GM12878 (cell line): ENCODE results near the gene RTF2. TPM values are rescaled to one million over a fixed set of nuclear protein-coding genes. Genes with fewer than 3 reads are reported as not detected.

ENCODE experiments used
- ATAC-seq: fragments of 200-7000 bp; cut with Tn5 transposase; 3 replicates; pipeline ENCODE4 v1.9.1; 2020; ENCODE audit warnings: mild to moderate bottlenecking, moderate library complexity
- BruUV-seq: library from RNA; stranded (reverse); fragments of 400-500 nt; replicated peaks from 2 replicates; lab custom pipeline; 2021; lab: Mats Ljungman, UMichigan
- CTCF ChIA-PET: fragments of 300-600 bp; sonication (Branson Sonifier 250); formaldehyde crosslinking; extraction: SDS; loops from one replicate; lab custom pipeline; 2021; ENCODE audit warnings: inconsistent platforms; lab: Yijun Ruan, JAX
- POLR2A ChIA-PET: fragments of 350-600 bp; formaldehyde crosslinking; extraction: SDS; loops from one replicate; lab custom pipeline; 2021; ENCODE audit warnings: inconsistent platforms; lab: Charles Lee
- RAD21 ChIA-PET: fragments of 300-600 bp; sonication (Branson Sonifier 250); formaldehyde crosslinking; loops from one replicate; lab custom pipeline; 2023; ENCODE audit warnings: antibody characterized with exemption; ENCODE audit not compliant: unreplicated experiment; lab: Charles Lee
- SMC1A ChIA-PET: fragments of 300-600 bp; sonication (Branson Sonifier 250); formaldehyde crosslinking; loops from one replicate; lab custom pipeline; 2023; ENCODE audit not compliant: unreplicated experiment, uncharacterized antibody; lab: Charles Lee
- DNase-seq: peaks from one replicate; pipeline ENCODE4 v3.0.0-alpha.2; 2011; ENCODE audit warnings: low read depth, low spot score
- FAIRE-seq: peaks from 3 replicates; lab custom pipeline; 2011; peaks lifted over from hg19 to GRCh38; lab: Jason Lieb, UNC
- H2AFZ ChIP-seq: 2 replicates; pipeline ENCODE4 v1.6.0; 2011; ENCODE audit warnings: low read depth, low read length, control low read depth; ENCODE audit not compliant: control insufficient read depth
- H3K27ac ChIP-seq: 2 replicates; pipeline ENCODE4 v1.5.1; 2011; ENCODE audit warnings: control low read depth; ENCODE audit not compliant: control insufficient read depth, insufficient read depth
- H3K27me3 ChIP-seq, 2 experiments: replicated peaks in 1 of 2; 2 replicates each; pipeline versions ENCODE4 v1.6.0 to v1.6.1; 2011; ENCODE audit warnings: low read length in 1 of 2; ENCODE audit not compliant: control insufficient read depth in 2 of 2, insufficient read depth in 2 of 2
- H3K36me3 ChIP-seq, 2 experiments: 2 replicates each; pipeline ENCODE4 v1.5.1; 2011; ENCODE audit warnings: low read length in 1 of 2; ENCODE audit not compliant: control insufficient read depth in 2 of 2, insufficient read depth in 2 of 2
- H3K4me1 ChIP-seq: 2 replicates; pipeline ENCODE4 v1.6.1; 2011; ENCODE audit warnings: mild to moderate bottlenecking, low read length, moderate library complexity, mixed read lengths; ENCODE audit not compliant: control insufficient read depth, insufficient read depth
- H3K4me2 ChIP-seq: 2 replicates; pipeline ENCODE4 v1.6.0; 2011; ENCODE audit warnings: control low read depth; ENCODE audit not compliant: control insufficient read depth, insufficient read depth
- H3K4me3 ChIP-seq: fragments of 200-600 bp; sonication (generic); 2 replicates; pipeline ENCODE4 v1.5.1; 2016
- H3K79me2 ChIP-seq: 2 replicates; pipeline ENCODE4 v1.6.0; 2011; ENCODE audit warnings: low read length; ENCODE audit not compliant: control insufficient read depth, insufficient read depth
- H3K9ac ChIP-seq: 2 replicates; pipeline ENCODE4 v1.8.0; 2011; ENCODE audit warnings: low read length, control low read depth, mixed read lengths; ENCODE audit not compliant: control insufficient read depth, insufficient read depth
- H3K9me3 ChIP-seq: replicated peaks from 3 replicates; pipeline ENCODE4 v1.5.1; 2011; ENCODE audit warnings: mild to moderate bottlenecking, low read length; ENCODE audit not compliant: control insufficient read depth, insufficient read depth
- H4K20me1 ChIP-seq: 2 replicates; pipeline ENCODE4 v1.6.0; 2011; ENCODE audit not compliant: control insufficient read depth, insufficient read depth
- BACH1 ChIP-seq: fragments of 450-650 bp; IDR thresholded peaks from 2 replicates; pipeline ENCODE4 v1.6.1; 2017; ENCODE audit warnings: mild to moderate bottlenecking, borderline replicate concordance
- BRCA1 ChIP-seq: IDR thresholded peaks from 2 replicates; pipeline ENCODE4 v1.6.1; 2011; ENCODE audit warnings: low read depth, low read length, improper control_type of control experiment
- DPF2 ChIP-seq: fragments of 450-650 bp; IDR thresholded peaks from 2 replicates; pipeline ENCODE4 v1.6.1; 2017; ENCODE audit warnings: mild to moderate bottlenecking
- IKZF2 ChIP-seq, 2 experiments: fragments of 450-650 bp; IDR thresholded peaks; 2 replicates each; pipeline ENCODE4 v1.6.1; 2017; ENCODE audit warnings: mild to moderate bottlenecking in 2 of 2, moderate library complexity in 2 of 2
- JUNB ChIP-seq: IDR thresholded peaks from 2 replicates; pipeline ENCODE4 v1.6.1; 2016; ENCODE audit warnings: antibody characterized with exemption, mild to moderate bottlenecking
- KDM1A ChIP-seq: fragments of 200-600 bp; sonication (generic); IDR thresholded peaks from 2 replicates; pipeline ENCODE4 v1.6.1; 2016; ENCODE audit warnings: borderline replicate concordance
- NR2C2 ChIP-seq: IDR thresholded peaks from 2 replicates; pipeline ENCODE4 v1.6.1; 2011; ENCODE audit warnings: borderline replicate concordance, low read depth; ENCODE audit not compliant: control insufficient read depth, insufficient read length
- NR2F1 ChIP-seq: fragments of 450-650 bp; conservative IDR thresholded peaks from 2 replicates; pipeline ENCODE4 v1.6.1; 2017; ENCODE audit warnings: mild to moderate bottlenecking
- PML ChIP-seq: IDR thresholded peaks from 2 replicates; pipeline ENCODE4 v1.6.1; 2012; ENCODE audit warnings: low read length, inconsistent platforms
- SMAD1 ChIP-seq: fragments of 450-650 bp; IDR thresholded peaks from 2 replicates; pipeline ENCODE4 v1.6.1; 2018; ENCODE audit warnings: mild to moderate bottlenecking, low read depth; ENCODE audit not compliant: partially characterized antibody
- SPI1 ChIP-seq: IDR thresholded peaks from 2 replicates; pipeline ENCODE4 v1.6.1; 2011; ENCODE audit warnings: low read depth, mild to moderate bottlenecking, low read length, moderate library complexity, borderline replicate concordance; ENCODE audit not compliant: insufficient read depth
- TCF12 ChIP-seq: IDR thresholded peaks from 2 replicates; pipeline ENCODE4 v1.6.1; 2011; ENCODE audit warnings: low read depth, mild to moderate bottlenecking, low read length
- ZNF24 ChIP-seq: fragments of 450-650 bp; IDR thresholded peaks from 2 replicates; pipeline ENCODE4 v1.6.1; 2017; ENCODE audit warnings: antibody characterized with exemption, mild to moderate bottlenecking
- WGBS: methylation state at CpG from one replicate; pipeline ENCODE4 v1.1.6; 2016; ENCODE audit warnings: low lambda C conversion rate; ENCODE audit not compliant: insufficient replicate concordance, insufficient coverage; ENCODE audit errors: missing lambda C conversion rate; 5-methylcytosine and 5-hydroxymethylcytosine counted together
- in situ Hi-C: fragments of 300-500 bp; cut with MboI; formaldehyde crosslinking; loops from 9 replicates; pipeline ENCODE4 v1.14.3; 2018; ENCODE audit warnings: mixed read lengths
- intact Hi-C: fragments of 100-400 bp; cut with micrococcal nuclease; formaldehyde crosslinking; loops from one replicate; pipeline ENCODE4 v1.14.2; 2022; ENCODE audit not compliant: unreplicated experiment
- polyA plus RNA-seq, 11 experiments: library from polyadenylated mRNA; depleted of rRNA in 4 of 11; unstranded in 6 of 11; stranded (reverse) in 5 of 11; fragments of >200 nt; fragmentation: Nextera tagmentation in 4 of 11; fragmentation: Illumina TruSeq in 1 of 11; extraction: Ambion mirVana in 4 of 11; extraction: Trizol in 1 of 11; gene quantifications; 1 replicate in 1 of 11; 2 replicates in 10 of 11; pipeline versions ENCODE4 v1.2.1 to v1.2.3, GENCODE V29; 2011 to 2016; ENCODE audit warnings: inconsistent platforms in 2 of 11, missing spikeins in 2 of 11, low read depth in 1 of 11
- total RNA-seq, 4 experiments: library from RNA; depleted of rRNA in 3 of 4; stranded (reverse); fragments of >200 nt in 3 of 4; fragmentation: Illumina TruSeq in 1 of 4; extraction: Trizol in 1 of 4; gene quantifications; 2 replicates each; pipeline versions ENCODE4 v1.2.1 to v1.2.3, GENCODE V29; 2013 to 2021
- TF ChIP-seq, protein P1 (sequence below): IDR thresholded peaks from 2 replicates; pipeline ENCODE4 v1.6.1; 2012; ENCODE audit warnings: low read depth, low read length, improper control_type of control experiment
- TF ChIP-seq, protein P2 (sequence below): IDR thresholded peaks from 2 replicates; pipeline ENCODE4 v1.6.1; 2011; ENCODE audit warnings: borderline replicate concordance, low read depth, mild to moderate bottlenecking, moderate library complexity, mixed read lengths, low read length; ENCODE audit not compliant: insufficient read depth; ENCODE audit errors: extremely low read length

RTF2 gene
- total and polyA plus RNA-seq, 10 of the 15 experiments (the other 5 are each of a cell fraction or from before 2014, with no cell fraction given), result 66.2 to 133 (median 82.9) TPM

DNA sequence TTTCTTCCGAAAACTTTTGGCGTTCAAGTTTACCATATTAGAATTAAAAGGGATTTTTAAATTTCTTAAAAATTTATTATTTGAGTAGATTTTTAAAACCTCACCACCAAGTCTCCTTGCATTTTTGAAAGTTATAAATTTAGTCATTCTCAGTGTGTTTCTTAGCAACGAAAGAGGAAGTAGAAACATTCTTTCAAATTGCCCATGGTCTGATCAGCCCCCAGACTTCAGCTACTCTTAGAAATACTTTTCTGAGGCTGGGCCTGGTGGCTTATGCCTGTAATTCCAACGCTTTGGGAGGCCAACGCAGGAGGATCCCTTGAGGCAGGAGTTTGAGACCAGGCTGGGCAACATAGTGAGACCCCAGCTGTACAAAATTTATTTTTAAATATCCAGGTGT is 15.1 kb upstream of the RTF2 start:
- peaks cover 23% of the 10 kb centered on the region for H3K4me1 ChIP-seq
- ChIA-PET POLR2A (interaction anchor here (0.6 to 4.3 kb wide), 4 partner anchors 11 to 58 kb away, joined by 3 to 20 read pairs (median 3); partner anchors contain the start of gene RTF2), SMC1A (interaction anchor here (1.2 to 3.6 kb wide), 5 partner anchors 10 to 21 kb away, joined by 3 to 21 read pairs (median 4); no protein-coding TSS in a partner anchor), RAD21 (interaction anchor here (2.0 to 2.2 kb wide), 2 partner anchors 13 to 41 kb away, joined by 8 to 10 read pairs; partner anchors contain the start of gene CASS4), CTCF (interaction anchor here (1.5 to 2.9 kb wide), 3 partner anchors 10 to 55 kb away, joined by 4 to 11 read pairs (median 5); no protein-coding TSS in a partner anchor)
- H3K9ac ChIP-seq, result no peak overlapping the region
- H3K27me3 ChIP-seq, result no peaks in the 10 kb centered on the region
- no peaks in the 10 kb centered on the region for H3K9me3 ChIP-seq
- no peak overlapping the region for H2AFZ ChIP-seq
- intact Hi-C loops (no loop called here), in situ Hi-C loops (no loop called here)
- ATAC-seq (peak; percentile 89), DNase-seq (no peak), FAIRE-seq (peak; percentile 41)
- peak overlapping the region; percentile 60 for H3K4me2 ChIP-seq
- peak overlapping the region; percentile 65 for H3K27ac ChIP-seq
- H4K20me1 ChIP-seq, result no peaks in the 10 kb centered on the region
- no TSS peak for BruUV-seq
- WGBS, result 12% methylated on average over 5 of the region's 5 CpGs
- H3K36me3 ChIP-seq, result no peaks in the 10 kb centered on the region
- H3K79me2 ChIP-seq, result no peaks in the 10 kb centered on the region
- TF ChIP-seq BACH1, result no peak
- TF ChIP-seq NR2C2, result no peak
- peak; percentile 58 for TF ChIP-seq SPI1
- H3K4me3 ChIP-seq, result peak overlapping the region; percentile 31; the same call in 1 of the 2 replicates

GRCh38 chr20:56454754-56455153 is 13.7 kb upstream of the RTF2 start:
- no peaks in the 10 kb centered on the region for H3K36me3 ChIP-seq
- peaks cover 23% of the 10 kb centered on the region for H3K4me1 ChIP-seq
- H2AFZ ChIP-seq, result peak overlapping the region; percentile 52
- 0 out of 2 replicates have a peak overlapping the region, but pooled peaks have one; percentile 28 for H3K4me3 ChIP-seq
- WGBS, result 30% methylated on average over 7 of the region's 7 CpGs
- intact Hi-C loops (no loop called here), in situ Hi-C loops (no loop called here)
- peak overlapping the region; percentile 66 for H3K4me2 ChIP-seq
- SMC1A ChIA-PET, result interaction anchor here (0.6 to 3.6 kb wide), 8 partner anchors 10 to 59 kb away, joined by 3 to 21 read pairs (median 4); partner anchors contain the start of gene RTF2
- no peaks in the 10 kb centered on the region for H4K20me1 ChIP-seq
- no peak for DNase-seq
- FAIRE-seq, result no peak
- POLR2A ChIA-PET, result interaction anchor here (1.2 to 4.3 kb wide), 3 partner anchors 11 to 14 kb away, joined by 4 to 20 read pairs (median 11); no protein-coding TSS in a partner anchor
- H3K9me3 ChIP-seq, result no peaks in the 10 kb centered on the region
- CTCF ChIA-PET, result interaction anchor here (0.9 to 2.9 kb wide), 6 partner anchors 9 to 57 kb away, joined by 3 to 11 read pairs (median 5); partner anchors contain the start of gene CASS4
- peak overlapping the region; percentile 65 for H3K27ac ChIP-seq
- no peaks in the 10 kb centered on the region for H3K27me3 ChIP-seq
- no peaks in the 10 kb centered on the region for H3K79me2 ChIP-seq
- peak; percentile 89 for ATAC-seq
- RAD21 ChIA-PET, result interaction anchor here (0.5 to 2.2 kb wide), 3 partner anchors 12 to 43 kb away, joined by 3 to 10 read pairs (median 8); partner anchors contain the start of gene CASS4
- BruUV-seq, result no TSS peak
- no peak overlapping the region for H3K9ac ChIP-seq
- TF ChIP-seq BRCA1 (no peak), ZNF24 (no peak), KDM1A (no peak), DPF2 (peak; percentile 71), SMAD1 (no peak), JUNB (peak; percentile 82), NR2F1 (no peak), PML (no peak), IKZF2 (IDR thresholded peaks at IDR 0.05) (0 out of 4 replicates have a peak, but pooled peaks have one; percentile 25 to 41), TCF12 (no peak)
- TF ChIP-seq, protein P1, sequence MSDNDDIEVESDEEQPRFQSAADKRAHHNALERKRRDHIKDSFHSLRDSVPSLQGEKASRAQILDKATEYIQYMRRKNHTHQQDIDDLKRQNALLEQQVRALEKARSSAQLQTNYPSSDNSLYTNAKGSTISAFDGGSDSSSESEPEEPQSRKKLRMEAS, result no peak
- TF ChIP-seq, protein P2, sequence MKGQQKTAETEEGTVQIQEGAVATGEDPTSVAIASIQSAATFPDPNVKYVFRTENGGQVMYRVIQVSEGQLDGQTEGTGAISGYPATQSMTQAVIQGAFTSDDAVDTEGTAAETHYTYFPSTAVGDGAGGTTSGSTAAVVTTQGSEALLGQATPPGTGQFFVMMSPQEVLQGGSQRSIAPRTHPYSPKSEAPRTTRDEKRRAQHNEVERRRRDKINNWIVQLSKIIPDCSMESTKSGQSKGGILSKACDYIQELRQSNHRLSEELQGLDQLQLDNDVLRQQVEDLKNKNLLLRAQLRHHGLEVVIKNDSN, result no peak
